GM18951 (cell line): ENCODE data around the gene SCTR.

ENCODE experiments used
- POLR2A ChIP-seq: IDR thresholded peaks from 4 replicates; pipeline ENCODE4 v1.6.1; 2011; ENCODE audit warnings: mild to moderate bottlenecking; ENCODE audit not compliant: insufficient read length, insufficient read depth; ENCODE audit errors: extremely low read depth
- in situ Hi-C: fragments of 300-500 bp; cut with MboI; formaldehyde crosslinking; loops from one replicate; pipeline ENCODE4 v1.12.0; 2022; ENCODE audit warnings: low sequenced_read_pairs, mixed read lengths, inconsistent platforms; ENCODE audit not compliant: unreplicated experiment

SCTR gene

GRCh38 chr2:119419803-119420508 lies 104.3 kb downstream of the SCTR start:
- in situ Hi-C loops: loop anchor here (25.0 kb wide), 1 partner anchor 242 kb away; no protein-coding TSS in a partner anchor
- TF ChIP-seq POLR2A: no peak

- TF ChIP-seq POLR2A: no peak
- in situ Hi-C loops: loop anchor here (25.0 kb wide), 1 partner anchor 243 kb away; no protein-coding TSS in a partner anchor
Measured at GRCh38 chr2:119419065-119419464, 105.2 kb downstream of the SCTR start.

DNA sequence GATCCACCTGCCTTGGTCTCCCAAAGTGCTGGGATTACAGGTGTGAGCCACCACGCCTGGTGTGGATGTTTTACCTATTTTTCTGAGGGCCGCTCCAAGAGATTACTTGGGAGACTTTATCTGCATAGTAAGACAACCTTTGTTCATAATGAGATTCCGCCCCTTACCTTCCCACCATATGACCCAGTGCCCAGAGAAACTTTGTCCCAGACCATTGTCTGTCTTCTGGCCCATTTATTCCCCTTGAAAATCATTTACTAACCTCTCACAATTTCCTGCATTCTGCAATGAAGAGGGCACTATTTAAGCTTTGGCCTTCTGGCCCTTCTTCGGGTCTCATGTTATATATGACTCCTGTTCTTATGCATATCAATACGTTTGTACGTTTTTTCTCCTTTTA lies 106.4 kb downstream of the SCTR start:
- in situ Hi-C loops: loop anchor here (25.0 kb wide), 1 partner anchor 244 kb away; no protein-coding TSS in a partner anchor
- no peak for TF ChIP-seq POLR2A

DNA sequence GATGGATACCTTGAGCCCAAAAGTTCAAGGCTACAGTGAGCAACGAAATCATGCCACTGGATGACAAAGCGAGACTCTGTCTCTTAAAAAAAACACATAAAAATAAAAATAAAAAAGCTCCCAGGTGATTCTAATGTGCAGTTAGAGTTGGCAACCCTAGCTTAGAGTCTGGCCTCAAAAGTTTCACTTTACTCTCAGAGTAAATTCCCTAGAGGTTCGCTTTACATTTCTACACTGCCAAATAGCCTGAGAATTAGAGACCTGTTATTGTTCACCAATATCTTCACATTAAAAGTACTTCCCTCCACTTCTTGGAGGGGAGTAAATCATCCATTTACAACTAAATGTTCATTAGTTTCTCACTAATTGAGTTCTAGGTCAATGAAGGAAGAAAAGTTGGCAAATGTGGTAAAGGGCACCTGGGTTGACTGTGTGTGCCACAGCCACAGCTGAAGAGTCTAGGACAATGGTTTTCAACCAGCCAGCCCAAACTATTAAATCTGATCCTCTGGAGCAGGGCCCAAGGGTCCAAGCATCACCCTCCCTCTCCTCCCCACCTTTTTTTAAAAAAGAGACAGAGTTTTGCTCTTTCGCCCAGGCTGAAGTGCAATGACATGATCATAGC lies 107.9 kb downstream of the SCTR start:
- no peak for TF ChIP-seq POLR2A
- in situ Hi-C loops: loop anchor here (25.0 kb wide), 1 partner anchor 246 kb away; no protein-coding TSS in a partner anchor

DNA sequence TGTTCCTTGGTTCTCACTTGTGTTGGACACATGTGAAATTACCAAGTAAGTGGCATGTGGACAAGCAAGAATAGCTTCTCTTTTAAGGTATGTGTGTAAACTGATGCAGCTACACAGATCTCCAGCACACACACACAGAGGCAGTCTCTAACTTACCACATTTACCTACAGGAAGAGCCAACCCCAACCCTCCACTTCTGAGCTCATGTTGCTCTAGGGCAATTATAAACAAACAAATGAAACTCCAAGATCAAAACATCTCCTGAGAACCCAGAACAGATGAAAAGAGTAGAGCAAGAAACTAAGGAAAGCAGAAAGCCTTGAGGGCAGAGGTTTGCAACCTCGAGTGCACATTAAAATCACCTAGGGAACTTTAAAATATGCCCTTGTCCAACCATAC lies 108.7 kb downstream of the SCTR start:
- no peak for TF ChIP-seq POLR2A
- in situ Hi-C loops: loop anchor here (25.0 kb wide), 1 partner anchor 247 kb away; no protein-coding TSS in a partner anchor

GRCh38 chr2:119414894-119415293 lies 109.4 kb downstream of the SCTR start:
- in situ Hi-C loops: loop anchor here (25.0 kb wide), 1 partner anchor 247 kb away; no protein-coding TSS in a partner anchor
- TF ChIP-seq POLR2A: no peak

GRCh38 chr2:119409506-119409905 lies 114.8 kb downstream of the SCTR start:
- TF ChIP-seq POLR2A: no peak
- in situ Hi-C loops: loop anchor here (10.0 to 25.0 kb wide), 2 partner anchors 65 to 253 kb away; no protein-coding TSS in a partner anchor

GRCh38 chr2:119408221-119408619 lies 116.1 kb downstream of the SCTR start:
- no peak for TF ChIP-seq POLR2A
- in situ Hi-C loops: loop anchor here (10.0 to 25.0 kb wide), 2 partner anchors 67 to 254 kb away; no protein-coding TSS in a partner anchor

GRCh38 chr2:119407430-119408220 lies 116.7 kb downstream of the SCTR start:
- no peak for TF ChIP-seq POLR2A
- in situ Hi-C loops: loop anchor here (10.0 to 25.0 kb wide), 2 partner anchors 67 to 255 kb away; no protein-coding TSS in a partner anchor

DNA sequence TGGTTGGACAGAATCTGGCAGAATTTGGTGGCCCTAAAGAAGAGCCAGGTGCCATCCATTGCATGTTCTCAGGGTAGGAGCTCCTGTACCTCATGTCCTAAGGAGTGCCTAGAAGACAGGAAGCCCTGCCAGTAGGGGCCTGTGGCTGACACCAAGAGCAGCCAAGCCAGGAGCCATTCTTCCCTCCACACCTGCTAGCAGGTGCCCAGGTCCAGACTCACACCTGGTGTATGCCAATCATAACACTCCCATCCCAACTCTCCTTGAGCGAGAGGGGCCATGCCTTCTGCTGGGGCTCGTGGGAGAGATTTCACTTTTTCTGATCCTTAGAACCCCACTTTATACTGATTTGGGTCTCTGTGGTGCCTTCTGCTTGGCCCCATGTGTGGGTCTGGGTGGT lies 119.1 kb downstream of the SCTR start:
- in situ Hi-C loops: loop anchor here (10.0 to 25.0 kb wide), 2 partner anchors 70 to 257 kb away; no protein-coding TSS in a partner anchor
- no peak for TF ChIP-seq POLR2A

DNA sequence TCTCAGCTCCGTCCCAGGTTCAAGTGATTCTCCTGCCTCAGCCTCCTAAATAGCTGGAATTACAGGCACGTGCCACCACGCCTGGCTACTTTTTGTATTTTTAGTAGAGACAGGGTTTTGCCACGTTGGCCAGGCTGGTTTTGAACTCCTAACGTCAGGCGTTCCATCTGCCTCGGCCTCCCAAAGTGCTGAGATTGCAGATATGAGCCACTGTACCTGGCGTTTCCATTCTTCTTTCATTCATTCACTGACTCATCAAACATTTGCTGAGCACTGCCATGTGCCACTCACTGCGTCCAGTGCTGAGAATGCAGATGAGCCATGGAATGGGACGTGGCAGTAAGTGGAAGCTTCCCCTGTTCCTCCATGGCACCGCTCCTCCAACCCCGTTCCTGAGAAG lies 120.7 kb downstream of the SCTR start:
- in situ Hi-C loops: loop anchor here (10.0 to 25.0 kb wide), 2 partner anchors 71 to 259 kb away; no protein-coding TSS in a partner anchor

- in situ Hi-C loops: loop anchor here (10.0 to 25.0 kb wide), 2 partner anchors 72 to 259 kb away; no protein-coding TSS in a partner anchor
Measured at GRCh38 chr2:119402645-119403560, 121.4 kb downstream of the SCTR start.

More at GRCh38 chr2:119402645-119403560, 121.4 kb downstream of the SCTR start:
- no peak for TF ChIP-seq POLR2A
